ENCODE data around the gene CST7.
A peak's percentile ranks its signal among the peaks of the same experiment; 100 is the strongest.

CST7 gene

DNA sequence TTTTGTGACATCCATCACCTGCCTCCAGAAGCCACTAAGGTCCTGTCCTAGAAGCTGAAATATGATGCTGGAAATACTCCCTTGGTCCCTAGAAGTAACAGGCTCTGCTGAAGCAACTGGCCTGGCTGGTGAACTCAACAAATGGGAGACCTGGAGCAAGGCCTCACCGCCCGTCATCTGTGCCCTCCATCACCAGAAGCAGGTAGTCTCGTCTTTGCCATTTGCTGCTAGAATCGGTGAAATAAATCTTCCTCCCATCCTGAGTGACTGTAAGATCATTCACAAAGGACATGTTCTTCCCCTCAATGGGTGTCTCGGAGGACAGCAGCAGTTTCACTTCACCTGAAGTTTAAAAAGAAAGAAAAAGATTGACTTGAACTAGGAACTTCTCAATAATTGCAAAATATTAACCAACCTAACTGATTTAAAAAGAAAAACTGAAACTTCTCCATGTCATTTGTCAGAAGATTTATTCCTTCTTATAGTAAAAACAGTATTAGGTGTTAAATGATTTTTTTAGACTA lies 21.0 kb downstream of the CST7 start:
- no peak overlapping the region for H3K4me2 ChIP-seq (ENCODE audit: insufficient read depth, low read length)
- no peaks in the 10 kb centered on the region; the same call in 1 of the 2 replicates for H3K79me2 ChIP-seq (ENCODE audit: insufficient read depth, low read length)
- peaks cover 89% of the 10 kb centered on the region for H3K36me3 ChIP-seq (ENCODE audit: insufficient read depth, low read length)
- H3K9me3 ChIP-seq (ENCODE audit: insufficient read depth, low read length, severe bottlenecking) = no peaks in the 10 kb centered on the region
- no peaks in the 10 kb centered on the region for H3K27me3 ChIP-seq (ENCODE audit: insufficient read depth, low read length, poor library complexity)
- no peak overlapping the region for H3K9ac ChIP-seq (ENCODE audit: low read depth, low read length)
- no peak overlapping the region for H3K4me3 ChIP-seq (ENCODE audit: low read depth in 1 of 2, low read length in 2 of 2)
- TF ChIP-seq EZH2 (IDR thresholded peaks at IDR 0.05; ENCODE audit: borderline replicate concordance, low read depth, low read length, severe bottlenecking) = no peak
- TF ChIP-seq, protein P1, sequence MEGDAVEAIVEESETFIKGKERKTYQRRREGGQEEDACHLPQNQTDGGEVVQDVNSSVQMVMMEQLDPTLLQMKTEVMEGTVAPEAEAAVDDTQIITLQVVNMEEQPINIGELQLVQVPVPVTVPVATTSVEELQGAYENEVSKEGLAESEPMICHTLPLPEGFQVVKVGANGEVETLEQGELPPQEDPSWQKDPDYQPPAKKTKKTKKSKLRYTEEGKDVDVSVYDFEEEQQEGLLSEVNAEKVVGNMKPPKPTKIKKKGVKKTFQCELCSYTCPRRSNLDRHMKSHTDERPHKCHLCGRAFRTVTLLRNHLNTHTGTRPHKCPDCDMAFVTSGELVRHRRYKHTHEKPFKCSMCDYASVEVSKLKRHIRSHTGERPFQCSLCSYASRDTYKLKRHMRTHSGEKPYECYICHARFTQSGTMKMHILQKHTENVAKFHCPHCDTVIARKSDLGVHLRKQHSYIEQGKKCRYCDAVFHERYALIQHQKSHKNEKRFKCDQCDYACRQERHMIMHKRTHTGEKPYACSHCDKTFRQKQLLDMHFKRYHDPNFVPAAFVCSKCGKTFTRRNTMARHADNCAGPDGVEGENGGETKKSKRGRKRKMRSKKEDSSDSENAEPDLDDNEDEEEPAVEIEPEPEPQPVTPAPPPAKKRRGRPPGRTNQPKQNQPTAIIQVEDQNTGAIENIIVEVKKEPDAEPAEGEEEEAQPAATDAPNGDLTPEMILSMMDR (IDR thresholded peaks at IDR 0.05; ENCODE audit: borderline replicate concordance, extremely low read depth, low read length, poor library complexity, severe bottlenecking) = no peak
- H3K4me1 ChIP-seq (ENCODE audit: insufficient read depth, low read length) = no peaks in the 10 kb centered on the region
- no peak overlapping the region for H3K27ac ChIP-seq (ENCODE audit: low read length)
- no peak overlapping the region for H2AFZ ChIP-seq (ENCODE audit: low read depth, low read length)
- DNase-seq (peak; percentile 1), ATAC-seq (ENCODE audit: insufficient read depth, low read depth) (no peak)
- H4K20me1 ChIP-seq (ENCODE audit: insufficient read depth, low read length) = peaks cover 7% of the 10 kb centered on the region; the same call in 1 of the 2 replicates

DNA sequence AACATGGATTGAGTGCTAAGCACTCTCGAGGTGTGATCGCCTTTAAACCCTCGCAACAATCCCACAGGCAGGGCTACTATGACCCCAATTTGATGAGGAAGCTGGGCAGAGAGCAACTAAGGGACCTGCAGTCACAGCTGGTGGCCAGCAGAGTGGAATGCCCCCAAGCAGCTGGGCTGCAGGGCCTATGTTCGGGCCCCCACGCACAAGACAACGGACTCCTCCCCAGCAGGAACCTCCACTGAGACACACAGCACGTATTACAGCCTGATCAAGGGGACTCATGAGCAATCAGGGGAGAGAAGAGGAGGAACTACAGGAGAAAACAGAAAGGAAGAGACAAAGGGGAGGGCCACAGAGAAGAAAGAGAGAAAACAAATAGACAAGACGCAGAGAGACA lies 21.7 kb downstream of the CST7 start:
- Histone ChIP-seq H3K4me3 (ENCODE audit: low read depth in 1 of 2, low read length in 2 of 2) (no peak overlapping the region), H3K36me3 (ENCODE audit: insufficient read depth, low read length) (peaks cover 85% of the 10 kb centered on the region), H3K9me3 (ENCODE audit: insufficient read depth, low read length, severe bottlenecking) (no peaks in the 10 kb centered on the region), H3K4me2 (ENCODE audit: insufficient read depth, low read length) (no peak overlapping the region), H4K20me1 (ENCODE audit: insufficient read depth, low read length) (peaks cover 3% of the 10 kb centered on the region; the same call in 1 of the 2 replicates), H3K79me2 (ENCODE audit: insufficient read depth, low read length) (no peaks in the 10 kb centered on the region; the same call in 1 of the 2 replicates), H3K9ac (ENCODE audit: low read depth, low read length) (no peak overlapping the region), H2AFZ (ENCODE audit: low read depth, low read length) (no peak overlapping the region), H3K27ac (ENCODE audit: low read length) (no peak overlapping the region), H3K4me1 (ENCODE audit: insufficient read depth, low read length) (no peaks in the 10 kb centered on the region), H3K27me3 (ENCODE audit: insufficient read depth, low read length, poor library complexity) (no peaks in the 10 kb centered on the region)
- ATAC-seq (ENCODE audit: insufficient read depth, low read depth) (no peak), DNase-seq (peak; percentile 2)
- TF ChIP-seq, protein P1 (IDR thresholded peaks at IDR 0.05; ENCODE audit: borderline replicate concordance, extremely low read depth, low read length, poor library complexity, severe bottlenecking) = no peak
- TF ChIP-seq EZH2 (IDR thresholded peaks at IDR 0.05; ENCODE audit: borderline replicate concordance, low read depth, low read length, severe bottlenecking) = no peak

DNA sequence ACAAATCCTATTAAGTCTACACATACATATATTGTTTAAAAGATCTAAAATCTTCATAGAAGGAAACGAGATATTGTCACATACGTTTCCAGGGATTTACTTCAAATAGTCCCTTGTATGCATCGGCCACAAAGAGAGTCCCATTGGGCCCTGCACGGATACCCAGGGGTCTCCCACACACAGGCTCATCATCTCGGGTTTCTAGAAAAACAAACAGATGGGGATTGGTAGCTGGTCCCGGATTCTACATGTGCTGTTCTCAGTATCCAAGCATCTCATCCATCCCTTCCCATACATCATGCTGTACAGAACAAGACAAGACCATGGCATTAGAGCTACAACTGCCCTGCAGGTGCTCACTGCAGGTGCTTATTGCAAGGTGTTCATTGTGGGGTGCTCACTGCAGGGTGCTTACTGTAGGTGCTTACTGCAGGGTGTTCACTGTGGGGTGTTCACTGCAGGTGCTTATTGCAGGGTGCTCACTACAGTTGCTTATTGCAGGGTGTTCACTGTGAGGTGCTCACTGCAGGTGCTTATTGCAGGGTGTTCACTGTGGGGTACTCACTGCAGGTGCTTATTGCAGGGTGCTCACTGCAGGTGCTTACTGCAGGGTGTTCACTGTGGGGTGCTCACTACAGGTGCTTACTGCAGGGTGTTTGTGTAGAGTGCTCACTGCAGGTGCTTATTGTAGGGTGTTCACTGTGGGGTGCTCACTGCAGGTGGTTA lies 22.5 kb downstream of the CST7 start:
- no peaks in the 10 kb centered on the region for H3K9me3 ChIP-seq (ENCODE audit: insufficient read depth, low read length, severe bottlenecking)
- peaks cover 2% of the 10 kb centered on the region; the same call in 1 of the 2 replicates for H3K79me2 ChIP-seq (ENCODE audit: insufficient read depth, low read length)
- H3K9ac ChIP-seq (ENCODE audit: low read depth, low read length) = no peak overlapping the region
- TF ChIP-seq, protein P1 (IDR thresholded peaks at IDR 0.05; ENCODE audit: borderline replicate concordance, extremely low read depth, low read length, poor library complexity, severe bottlenecking) = no peak
- TF ChIP-seq EZH2 (IDR thresholded peaks at IDR 0.05; ENCODE audit: borderline replicate concordance, low read depth, low read length, severe bottlenecking) = no peak
- DNase-seq (peak; percentile 2), ATAC-seq (ENCODE audit: insufficient read depth, low read depth) (no peak)
- no peaks in the 10 kb centered on the region for H3K27me3 ChIP-seq (ENCODE audit: insufficient read depth, low read length, poor library complexity)
- H3K4me2 ChIP-seq (ENCODE audit: insufficient read depth, low read length) = no peak overlapping the region
- H4K20me1 ChIP-seq (ENCODE audit: insufficient read depth, low read length) = peaks cover 3% of the 10 kb centered on the region; the same call in 1 of the 2 replicates
- no peak overlapping the region for H3K27ac ChIP-seq (ENCODE audit: low read length)
- no peak overlapping the region for H2AFZ ChIP-seq (ENCODE audit: low read depth, low read length)
- H3K36me3 ChIP-seq (ENCODE audit: insufficient read depth, low read length) = peaks cover 85% of the 10 kb centered on the region
- no peak overlapping the region for H3K4me3 ChIP-seq (ENCODE audit: low read depth in 1 of 2, low read length in 2 of 2)
- no peaks in the 10 kb centered on the region for H3K4me1 ChIP-seq (ENCODE audit: insufficient read depth, low read length)

Measured in DND-41 (cell line).